B cell (primary cell): ENCODE measurements around the gene UNC119. TPM values are rescaled to one million over a fixed set of nuclear protein-coding genes. Genes with fewer than 3 reads are reported as not detected.

Source experiments
- ATAC-seq: fragments of 200-7000 bp; cut with Tn5 transposase; one replicate; pipeline ENCODE4 v1.10.0; 2021; ENCODE audit warnings: low read depth, mild to moderate bottlenecking, moderate number of reproducible peaks, moderate library complexity
- CTCF ChIA-PET: fragments of 350-600 bp; sonication (Branson Sonifier 250); formaldehyde crosslinking; loops from one replicate; lab custom pipeline; 2021; ENCODE audit warnings: antibody characterized with exemption, inconsistent platforms; lab: Charles Lee
- POLR2A ChIA-PET: fragments of 350-600 bp; sonication (Branson Sonifier 250); formaldehyde crosslinking; loops from one replicate; lab custom pipeline; 2021; ENCODE audit warnings: antibody characterized with exemption; lab: Charles Lee
- DNase-seq: peaks from one replicate; pipeline ENCODE4 v3.0.0; 2013
- H2AFZ ChIP-seq: 2 replicates; pipeline ENCODE4 v1.6.1; 2012; ENCODE audit warnings: mild to moderate bottlenecking, low read depth, low read length; ENCODE audit not compliant: insufficient read depth, poor library complexity, severe bottlenecking
- H3K27ac ChIP-seq, 2 donors: 1 replicate in 1 of 2; 2 replicates in 1 of 2; pipeline ENCODE4 v1.5.1; 2012 to 2013; ENCODE audit warnings: low read length in 2 of 2, mild to moderate bottlenecking in 2 of 2, moderate library complexity in 1 of 2
- H3K27me3 ChIP-seq, 4 experiments: fragments of 200-600 bp in 1 of 4; sonication (generic) in 1 of 4; replicated peaks in 1 of 4; 1 replicate in 2 of 4; 2 replicates in 2 of 4; pipeline versions ENCODE4 v1.6.1 to v1.7.0; 2013 to 2016; ENCODE audit warnings: low read length in 3 of 4, mild to moderate bottlenecking in 2 of 4, mixed read lengths in 1 of 4, moderate library complexity in 1 of 4; ENCODE audit not compliant: insufficient read depth in 4 of 4, control insufficient read depth in 3 of 4; ENCODE audit errors: control extremely low read depth in 1 of 4
- H3K36me3 ChIP-seq, 2 experiments: replicated peaks in 1 of 2; 1 replicate in 1 of 2; 2 replicates in 1 of 2; pipeline versions ENCODE4 v1.6.1 to v1.7.1; 2013; ENCODE audit warnings: low read length in 1 of 2; ENCODE audit not compliant: insufficient read depth in 2 of 2, control insufficient read depth in 1 of 2; ENCODE audit errors: control extremely low read depth in 1 of 2, extremely low read depth in 1 of 2
- H3K4me1 ChIP-seq, 2 donors: fragments of 200-600 bp in 1 of 2; sonication (generic) in 1 of 2; 1 replicate in 1 of 2; 2 replicates in 1 of 2; pipeline versions ENCODE4 v1.5.1 to v1.6.1; 2013 to 2017; ENCODE audit warnings: low read length in 2 of 2; ENCODE audit not compliant: control insufficient read depth in 2 of 2, insufficient read depth in 2 of 2
- H3K4me2 ChIP-seq: replicated peaks from 2 replicates; pipeline ENCODE3; 2012; ENCODE audit warnings: mild to moderate bottlenecking, low read depth, low read length; ENCODE audit not compliant: poor library complexity, severe bottlenecking
- H3K4me3 ChIP-seq, 5 experiments: fragments of 200-600 bp in 1 of 5; sonication (generic) in 1 of 5; 1 replicate in 3 of 5; 2 replicates in 2 of 5; pipeline versions ENCODE4 v1.5.1 to v1.7.0; 2011 to 2016; ENCODE audit warnings: low read length in 4 of 5, mild to moderate bottlenecking in 4 of 5, low read depth in 2 of 5, control low read depth in 1 of 5, moderate library complexity in 1 of 5; ENCODE audit not compliant: insufficient read depth in 1 of 5; ENCODE audit errors: control extremely low read depth in 1 of 5, extremely low read depth in 1 of 5
- H3K79me2 ChIP-seq: fragments of 200-600 bp; sonication (generic); one replicate; pipeline ENCODE4 v1.6.0; 2016; ENCODE audit warnings: low read length; ENCODE audit not compliant: control insufficient read depth, insufficient read depth
- H3K9ac ChIP-seq: fragments of 200-600 bp; sonication (generic); 2 replicates; pipeline ENCODE4 v1.6.1; 2017; ENCODE audit warnings: mild to moderate bottlenecking, low read length, moderate library complexity
- H3K9me3 ChIP-seq, 3 donors: one replicate each; pipeline versions ENCODE4 v1.6.1 to v1.7.1; 2013; ENCODE audit warnings: low read length in 2 of 3; ENCODE audit not compliant: control insufficient read depth in 2 of 3, insufficient read depth in 1 of 3; ENCODE audit errors: control extremely low read depth in 1 of 3
- H4K20me1 ChIP-seq: 2 replicates; pipeline ENCODE4 v1.6.0; 2012; ENCODE audit warnings: mild to moderate bottlenecking, low read length; ENCODE audit not compliant: insufficient read depth, control insufficient read depth, poor library complexity, severe bottlenecking
- H3K27ac Mint-ChIP-seq: one replicate; pipeline ENCODE4 v1.8.0; 2021; ENCODE audit warnings: mixed read lengths
- H3K27me3 Mint-ChIP-seq: one replicate; pipeline ENCODE4 v1.8.0; 2021; ENCODE audit warnings: mixed read lengths
- H3K4me1 Mint-ChIP-seq: one replicate; pipeline ENCODE4 v1.8.0; 2021; ENCODE audit warnings: mixed read lengths
- H3K4me3 Mint-ChIP-seq: one replicate; pipeline ENCODE4 v1.8.0; 2021; ENCODE audit warnings: mixed read lengths
- H3K9me3 Mint-ChIP-seq: one replicate; pipeline ENCODE4 v1.8.0; 2022; ENCODE audit warnings: mixed read lengths; ENCODE audit not compliant: insufficient read depth
- EZH2 ChIP-seq: IDR thresholded peaks from 2 replicates; pipeline ENCODE4 v1.6.1; 2012; ENCODE audit warnings: borderline replicate concordance, low read depth, mild to moderate bottlenecking, moderate library complexity, low read length; ENCODE audit not compliant: insufficient read depth, poor library complexity, severe bottlenecking
- WGBS: methylation state at CpG from one replicate; pipeline ENCODE4 v1.1.5; 2013; ENCODE audit warnings: missing lambda C conversion rate; ENCODE audit not compliant: insufficient coverage; 5-methylcytosine and 5-hydroxymethylcytosine counted together
- intact Hi-C: fragments of 100-400 bp; cut with micrococcal nuclease; formaldehyde crosslinking; loops from one replicate; pipeline ENCODE4 v1.10.0; 2022
- polyA plus RNA-seq: library from polyadenylated mRNA; depleted of rRNA; stranded (reverse); fragments of >200 nt; gene quantifications from 2 replicates; pipeline ENCODE4 v1.2.3, GENCODE V29; 2012
- total RNA-seq, 2 donors: library from RNA; stranded (reverse); fragments of 120-200 nt in 1 of 2; gene quantifications; 1 replicate in 1 of 2; 2 replicates in 1 of 2; pipeline versions ENCODE4 v1.2.3 to v1.2.4, GENCODE V29; 2013 to 2022
- TF ChIP-seq, protein P1 (sequence below): fragments of 200-600 bp; IDR thresholded peaks from one replicate; pipeline ENCODE4 v1.8.0; 2022; ENCODE audit warnings: antibody characterized with exemption, mild to moderate bottlenecking

The UNC119 gene
- total and polyA plus RNA-seq, 2 donors (not counting 1 experiment from before 2014, with no cell fraction given), result 75.3 to 174 TPM

DNA sequence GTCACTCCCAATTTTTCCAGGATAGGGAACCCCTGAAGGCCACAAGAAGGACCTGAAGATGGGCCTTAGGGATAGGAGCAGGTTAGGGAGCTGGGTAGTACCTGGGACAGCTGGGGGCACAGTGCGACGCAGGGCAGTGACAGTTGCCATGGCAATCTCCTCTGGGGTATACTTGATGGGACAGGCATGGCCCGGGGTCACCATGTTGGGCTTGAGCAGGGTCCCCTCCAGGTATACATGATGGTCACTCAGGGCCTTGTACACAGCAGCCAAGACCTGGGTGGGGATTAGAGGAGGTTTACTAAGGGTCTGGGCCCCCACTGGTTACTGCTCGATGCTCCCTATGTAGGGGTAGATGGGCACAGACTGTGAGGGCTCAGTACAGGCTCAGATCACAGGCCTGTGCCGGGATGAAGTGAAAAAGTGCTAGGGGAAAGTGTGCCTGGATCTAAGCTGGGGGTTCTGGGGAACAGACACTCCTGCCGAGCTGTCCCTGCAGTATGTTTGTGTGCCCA is 21.6 kb upstream of the UNC119 start:
- H3K27ac Mint-ChIP-seq, result no peak overlapping the region
- no peaks in the 10 kb centered on the region for H3K27me3 ChIP-seq
- H2AFZ ChIP-seq, result no peak overlapping the region
- H3K4me1 ChIP-seq, result peaks cover 30 to 49% of the 10 kb centered on the region in 2 donors
- H3K36me3 ChIP-seq, result peaks cover 0 to 3% of the 10 kb centered on the region in 2 experiments
- peaks cover 4% of the 10 kb centered on the region for H4K20me1 ChIP-seq
- no peak overlapping the region for H3K4me2 ChIP-seq
- intact Hi-C loops, result loop anchor here (5.0 to 10.0 kb wide), 2 partner anchors 141 to 237 kb away; partner anchors contain the start of genes IFT20, PROCA1, RAB34 and RPL23A
- H3K27ac ChIP-seq, result no peak overlapping the region
- 93% methylated on average over 6 of the region's 6 CpGs for WGBS
- H3K79me2 ChIP-seq, result peaks cover 71% of the 10 kb centered on the region
- H3K4me3 Mint-ChIP-seq, result no peak overlapping the region
- ChIA-PET POLR2A (interaction anchor here (1.3 to 1.8 kb wide), 2 partner anchors 23 to 27 kb away, joined by 3 to 4 read pairs; no protein-coding TSS in a partner anchor), CTCF (interaction anchor here (1.5 kb wide), 1 partner anchor 39 kb away, joined by 5 read pairs; no protein-coding TSS in a partner anchor)
- no peaks in the 10 kb centered on the region for H3K9me3 ChIP-seq
- H3K9ac ChIP-seq, result no peak overlapping the region
- TF ChIP-seq EZH2, result no peak
- TF ChIP-seq, protein P1, sequence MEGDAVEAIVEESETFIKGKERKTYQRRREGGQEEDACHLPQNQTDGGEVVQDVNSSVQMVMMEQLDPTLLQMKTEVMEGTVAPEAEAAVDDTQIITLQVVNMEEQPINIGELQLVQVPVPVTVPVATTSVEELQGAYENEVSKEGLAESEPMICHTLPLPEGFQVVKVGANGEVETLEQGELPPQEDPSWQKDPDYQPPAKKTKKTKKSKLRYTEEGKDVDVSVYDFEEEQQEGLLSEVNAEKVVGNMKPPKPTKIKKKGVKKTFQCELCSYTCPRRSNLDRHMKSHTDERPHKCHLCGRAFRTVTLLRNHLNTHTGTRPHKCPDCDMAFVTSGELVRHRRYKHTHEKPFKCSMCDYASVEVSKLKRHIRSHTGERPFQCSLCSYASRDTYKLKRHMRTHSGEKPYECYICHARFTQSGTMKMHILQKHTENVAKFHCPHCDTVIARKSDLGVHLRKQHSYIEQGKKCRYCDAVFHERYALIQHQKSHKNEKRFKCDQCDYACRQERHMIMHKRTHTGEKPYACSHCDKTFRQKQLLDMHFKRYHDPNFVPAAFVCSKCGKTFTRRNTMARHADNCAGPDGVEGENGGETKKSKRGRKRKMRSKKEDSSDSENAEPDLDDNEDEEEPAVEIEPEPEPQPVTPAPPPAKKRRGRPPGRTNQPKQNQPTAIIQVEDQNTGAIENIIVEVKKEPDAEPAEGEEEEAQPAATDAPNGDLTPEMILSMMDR, result no peak
- H3K9me3 Mint-ChIP-seq, result no peaks in the 10 kb centered on the region
- H3K4me3 ChIP-seq, result no peak overlapping the region
- H3K27me3 Mint-ChIP-seq, result no peaks in the 10 kb centered on the region
- H3K4me1 Mint-ChIP-seq, result peaks cover 47% of the 10 kb centered on the region
- DNase-seq (no peak), ATAC-seq (no peak)

DNA sequence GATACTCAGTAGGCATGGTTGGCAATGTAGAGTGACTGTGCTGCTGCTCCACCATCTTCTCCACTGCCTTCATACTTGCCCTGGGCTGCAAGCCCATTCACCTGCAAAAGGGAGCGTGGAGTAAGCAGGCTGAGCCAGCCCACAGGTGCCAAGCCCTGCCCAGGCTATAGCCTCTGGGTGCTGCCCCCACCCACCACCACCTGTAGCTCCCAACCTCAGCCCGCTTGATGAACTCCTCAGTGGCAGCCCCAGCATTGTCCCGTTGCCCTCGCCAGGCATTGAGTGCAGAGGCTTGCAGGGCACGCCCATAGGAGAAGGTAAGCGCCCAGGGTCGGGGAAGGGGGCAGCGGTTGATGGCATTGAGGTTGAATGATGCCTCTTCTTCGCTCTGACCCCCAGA is 21.1 kb upstream of the UNC119 start:
- Histone ChIP-seq H3K4me2 (no peak overlapping the region), H2AFZ (no peak overlapping the region), H3K27me3 (no peaks in the 10 kb centered on the region), H3K79me2 (peaks cover 71% of the 10 kb centered on the region), H4K20me1 (peaks cover 4% of the 10 kb centered on the region), H3K4me1 (peaks cover 31 to 53% of the 10 kb centered on the region in 2 donors), H3K27ac (no peak overlapping the region), H3K4me3 (no peak overlapping the region), H3K36me3 (peaks cover 0 to 3% of the 10 kb centered on the region in 2 experiments), H3K9me3 (no peaks in the 10 kb centered on the region), H3K9ac (no peak overlapping the region)
- 97% methylated on average over 9 of the region's 9 CpGs for WGBS
- POLR2A ChIA-PET, result interaction anchor here (1.3 kb wide), 1 partner anchor 22 kb away, joined by 3 read pairs; no protein-coding TSS in a partner anchor
- ATAC-seq, result no peak
- TF ChIP-seq, protein P1, result no peak
- no peak for TF ChIP-seq EZH2
- CTCF ChIA-PET, result no interaction called here
- Mint-ChIP-seq H3K27ac (no peak overlapping the region), H3K4me3 (no peak overlapping the region), H3K27me3 (no peaks in the 10 kb centered on the region), H3K4me1 (peaks cover 49% of the 10 kb centered on the region), H3K9me3 (no peaks in the 10 kb centered on the region)
- intact Hi-C loops, result loop anchor here (5.0 to 10.0 kb wide), 2 partner anchors 141 to 236 kb away; partner anchors contain the start of genes IFT20, PROCA1, RAB34 and RPL23A
- DNase-seq, result no peak
